ENCODE data around the gene MTHFD1L.

GRCh38 chr6:151060096-151060765, 194.7 kb downstream of the MTHFD1L start:
- no peak for TF ChIP-seq CTCF (IDR thresholded peaks at IDR 0.05 in 8 of 11, conservative IDR thresholded peaks at IDR 0.05 in 3 of 11)
- TF ChIP-seq POLR2A (IDR thresholded peaks at IDR 0.05): no peak
- no peak for TF ChIP-seq POLR2AphosphoS5 (IDR thresholded peaks at IDR 0.05)
